ENCODE measurements around the gene SEMA4D.
"Not testable (repeated sequence)": the region's sequence is repeated elsewhere in the genome, so short reads cannot be mapped to it uniquely, and the experiment has no call there.

SEMA4D gene

DNA sequence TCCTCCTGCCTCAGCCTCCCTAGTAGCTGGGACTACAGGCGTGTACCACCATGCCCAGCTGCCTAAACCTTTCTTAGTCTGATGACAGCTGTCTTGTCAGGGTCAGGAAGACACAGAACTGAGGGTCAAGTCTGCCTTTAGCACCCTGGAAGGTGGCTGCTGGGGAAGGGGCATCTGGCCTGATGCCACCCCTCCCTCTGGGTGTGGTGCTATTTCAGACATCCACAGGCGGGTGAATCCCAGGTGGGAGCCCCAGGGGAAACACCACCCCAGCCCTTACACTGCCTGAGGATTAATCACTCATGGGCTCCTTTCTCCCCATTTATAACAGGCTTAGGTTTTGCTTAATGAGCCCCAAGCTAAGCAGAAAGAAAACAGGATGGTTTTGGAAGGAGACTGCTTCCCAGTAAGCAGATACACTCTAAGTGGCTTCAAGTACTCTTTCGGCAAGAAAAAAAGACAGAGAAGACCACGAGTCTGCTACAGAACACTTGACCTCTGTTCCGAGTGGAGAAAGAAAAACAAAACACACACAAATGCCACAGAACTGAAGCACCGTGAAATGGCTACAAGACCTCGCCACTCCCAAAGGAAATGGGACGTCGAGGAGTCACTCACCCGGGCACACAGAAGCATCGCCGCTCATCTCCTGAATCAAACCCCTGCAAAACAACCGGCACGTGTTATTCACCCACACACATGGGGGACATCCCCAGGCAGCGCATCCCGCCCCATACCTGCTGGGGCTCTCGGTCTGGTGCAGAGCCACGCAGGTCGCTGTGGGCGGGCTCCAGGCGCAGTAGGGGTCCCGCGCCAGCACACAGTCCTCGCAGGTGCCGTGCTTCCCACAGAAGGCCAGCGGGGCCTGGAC, 117.2 kb downstream of the SEMA4D start:
- peak; percentile 69 for DNase-seq

DNA sequence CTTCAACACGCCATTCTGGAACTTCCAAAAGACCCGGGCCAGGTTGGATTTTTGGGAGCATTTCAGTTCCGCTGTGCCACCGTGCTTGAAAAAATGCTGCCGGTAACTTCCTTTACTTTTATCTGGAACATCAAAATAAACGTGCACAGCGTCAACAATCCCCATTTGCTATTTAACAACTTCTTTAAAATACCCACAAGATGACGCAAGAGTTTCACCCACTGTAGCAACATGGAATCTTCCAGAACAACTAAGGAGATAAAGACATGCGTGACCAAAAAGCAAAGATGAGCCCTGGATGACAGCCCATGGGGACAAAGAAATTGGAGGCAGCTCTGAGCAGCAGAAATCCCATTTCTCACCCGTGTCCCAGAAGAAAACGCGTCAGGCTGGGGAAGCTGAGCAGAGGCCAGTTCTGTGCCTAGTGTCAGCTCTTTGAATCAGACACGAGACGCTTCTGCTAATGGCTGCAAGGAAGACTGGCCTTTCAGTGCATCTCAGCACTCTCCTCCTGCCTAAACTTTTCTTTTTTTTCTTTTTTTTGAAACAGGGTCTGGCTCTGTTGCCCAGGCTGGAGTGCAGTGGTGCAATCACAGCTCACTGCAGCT, 118.3 kb downstream of the SEMA4D start:
- DNase-seq, result no peak

DNA sequence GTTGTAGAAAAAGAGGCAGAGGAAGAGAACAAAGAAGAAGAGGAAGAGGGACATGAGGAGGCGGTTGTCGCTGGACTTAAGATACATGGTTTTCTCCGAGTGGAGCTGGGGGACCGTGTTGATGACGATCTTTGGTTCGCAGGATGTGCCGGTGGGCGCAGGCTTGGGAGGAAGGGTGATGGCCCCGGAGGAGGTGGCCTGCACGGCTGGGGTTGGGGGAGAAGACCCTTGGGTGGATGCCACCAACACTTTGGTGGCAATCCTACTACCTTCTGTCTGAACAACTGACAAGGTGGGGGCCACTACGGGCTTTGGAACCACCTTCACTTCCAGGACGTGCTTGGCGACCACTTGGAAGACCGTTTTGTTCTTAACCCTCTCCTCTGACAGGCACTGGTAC, 118.9 kb downstream of the SEMA4D start:
- DNase-seq, result no peak

DNA sequence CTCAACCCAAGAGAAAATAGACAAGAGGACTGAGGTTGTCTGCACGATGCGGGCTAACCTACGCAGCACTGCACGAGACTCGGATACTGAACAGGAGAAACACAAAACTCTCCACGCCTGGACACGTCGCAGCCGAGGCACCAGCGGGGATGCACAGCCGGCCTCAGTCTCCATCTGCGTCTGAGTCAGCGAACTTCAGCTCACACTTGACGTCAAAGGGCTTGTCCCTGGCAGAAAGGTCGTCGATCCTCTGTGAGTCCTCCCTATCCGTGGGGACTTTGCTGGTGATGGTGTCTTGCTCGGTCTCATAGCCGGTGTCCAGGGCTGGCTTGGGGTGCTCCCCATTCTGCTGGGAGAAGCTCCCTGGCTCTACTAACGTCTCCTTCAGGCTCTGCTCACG, 119.4 kb downstream of the SEMA4D start:
- DNase-seq, result no peak

DNA sequence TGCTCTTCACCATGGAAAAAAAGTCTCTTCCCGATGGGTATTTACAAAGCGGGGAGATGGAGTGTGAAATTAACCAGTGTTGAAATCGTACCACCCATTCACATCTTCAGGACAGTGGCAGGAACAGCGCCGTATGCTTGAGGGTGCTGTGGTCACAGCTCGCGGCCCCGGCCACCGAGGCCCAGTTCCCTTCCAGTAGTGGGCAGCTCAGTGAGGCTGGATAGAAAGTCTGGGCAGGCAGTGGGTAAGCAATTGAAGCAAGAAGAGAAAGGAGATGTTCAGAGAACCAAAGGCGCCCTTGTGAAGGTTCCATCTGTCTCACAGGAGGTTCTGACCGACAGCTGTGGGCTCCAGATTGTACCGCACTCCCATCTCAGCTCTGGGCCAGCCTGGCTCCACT, 120.5 kb downstream of the SEMA4D start:
- DNase-seq, result no peak

DNA sequence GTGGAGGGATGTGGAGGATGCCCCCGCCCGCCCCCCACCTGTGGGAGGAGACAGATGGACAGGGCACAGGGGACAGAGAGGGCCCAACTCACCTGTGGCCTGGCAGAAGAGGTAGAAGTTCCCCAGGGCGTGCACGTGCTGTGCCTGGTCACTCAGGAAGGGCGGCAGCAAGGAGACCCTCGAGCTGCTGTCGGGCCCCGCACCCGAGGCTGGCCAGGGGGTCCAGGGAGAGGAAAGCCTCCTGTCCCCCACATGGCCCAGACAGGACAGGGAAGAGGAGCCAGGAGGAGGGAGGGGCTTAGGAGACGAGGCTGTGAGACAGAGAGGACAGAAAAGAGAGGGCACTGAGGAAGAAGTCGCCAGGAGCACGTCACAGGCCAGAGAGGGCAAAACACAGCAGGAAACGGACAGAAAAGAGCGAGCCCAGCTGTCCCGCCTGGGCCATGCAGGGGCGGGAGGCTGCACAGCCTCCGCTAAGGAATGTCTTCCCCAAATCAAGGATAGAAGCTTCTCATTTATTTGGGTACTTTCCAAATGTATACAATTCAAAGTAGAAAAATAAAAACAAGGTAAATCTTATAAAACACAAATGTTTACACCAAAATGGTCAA, 121.1 kb downstream of the SEMA4D start:
- no peak for DNase-seq

DNA sequence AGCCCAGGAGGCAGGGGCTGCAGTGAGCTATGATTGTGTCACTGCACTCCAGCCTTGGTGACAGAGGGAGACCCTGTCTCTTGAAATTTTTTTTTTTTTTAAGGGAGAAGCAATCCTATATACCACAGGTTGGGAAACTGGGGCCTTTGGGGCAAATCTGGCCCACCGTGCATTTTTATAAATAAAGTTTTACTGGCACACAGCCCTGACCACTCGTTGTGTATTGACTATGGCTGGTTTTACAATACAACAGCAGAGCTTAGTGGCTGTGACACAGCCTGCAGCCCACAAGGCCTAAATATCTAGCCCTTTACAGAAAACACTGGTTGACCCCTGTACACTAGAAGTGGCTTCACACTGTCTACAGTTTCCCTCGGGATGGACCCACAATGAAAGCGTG, 121.6 kb downstream of the SEMA4D start:
- no peak for DNase-seq

DNA sequence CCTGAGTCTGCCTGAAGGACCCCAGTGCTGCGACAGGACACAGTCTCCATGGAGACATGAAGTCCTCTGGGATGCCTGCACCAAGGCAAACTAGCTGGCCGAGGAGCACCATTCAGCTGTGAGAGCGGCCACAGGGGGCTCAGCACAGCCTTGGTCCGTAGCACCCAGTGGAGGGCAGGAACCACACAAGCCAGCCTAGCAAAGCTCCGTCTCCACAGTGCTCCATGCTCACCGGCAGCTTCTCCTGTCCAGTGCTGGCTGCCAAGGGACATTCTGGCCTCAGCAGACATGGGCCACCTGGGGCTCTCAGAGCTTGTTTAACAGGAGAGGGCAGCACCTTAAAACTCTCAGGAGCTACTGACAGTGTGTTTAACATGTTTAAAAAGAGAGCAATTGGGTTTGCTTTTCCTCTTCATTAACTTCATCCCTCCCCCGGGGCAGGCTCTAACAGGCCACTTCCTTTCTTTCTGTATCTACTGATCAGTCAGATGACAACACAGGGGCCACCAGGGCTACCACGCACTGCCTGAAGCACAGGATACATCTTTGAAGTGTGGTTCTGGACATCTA, 122.6 kb downstream of the SEMA4D start:
- DNase-seq, result no peak

DNA sequence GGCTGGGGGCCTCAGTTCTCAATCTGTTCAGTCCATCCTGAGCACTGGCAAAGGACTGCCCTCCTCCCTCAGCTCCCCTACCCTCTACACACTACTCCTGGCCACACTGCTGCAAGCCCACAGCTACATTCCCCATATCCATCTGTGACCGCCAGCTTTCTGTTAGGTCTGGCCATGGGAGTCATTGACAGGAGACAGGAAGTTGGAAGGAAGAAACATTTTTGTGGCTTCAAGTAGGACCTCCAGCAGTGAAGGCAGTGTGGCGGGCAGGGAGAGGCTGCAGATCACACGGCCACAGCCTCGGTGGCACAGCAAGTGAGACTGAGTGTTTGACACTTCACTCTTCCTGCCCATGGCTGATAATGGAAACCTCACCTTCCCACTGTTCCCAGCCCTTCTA, 123.7 kb downstream of the SEMA4D start:
- DNase-seq, result no peak

DNA sequence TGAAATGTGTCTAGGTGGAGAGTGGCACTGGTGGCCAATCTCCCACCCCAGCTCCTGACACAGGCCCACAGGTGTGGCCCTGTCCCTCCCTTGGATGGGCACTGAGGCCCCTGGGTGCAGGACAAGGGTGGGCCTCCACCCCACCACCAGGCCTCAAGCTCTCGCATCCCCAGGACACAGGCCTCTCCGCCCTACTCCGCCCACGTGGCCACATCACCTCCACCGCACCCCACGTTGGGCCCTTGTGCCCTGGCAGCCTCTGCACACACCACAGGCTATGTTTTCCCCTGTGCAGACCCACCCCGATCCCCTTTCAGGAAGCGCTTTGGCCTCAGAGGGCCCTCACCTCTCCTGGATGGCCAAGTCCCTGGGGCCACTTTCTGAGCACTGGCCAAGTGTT, 124.9 kb downstream of the SEMA4D start:
- DNase-seq, result no peak

DNA sequence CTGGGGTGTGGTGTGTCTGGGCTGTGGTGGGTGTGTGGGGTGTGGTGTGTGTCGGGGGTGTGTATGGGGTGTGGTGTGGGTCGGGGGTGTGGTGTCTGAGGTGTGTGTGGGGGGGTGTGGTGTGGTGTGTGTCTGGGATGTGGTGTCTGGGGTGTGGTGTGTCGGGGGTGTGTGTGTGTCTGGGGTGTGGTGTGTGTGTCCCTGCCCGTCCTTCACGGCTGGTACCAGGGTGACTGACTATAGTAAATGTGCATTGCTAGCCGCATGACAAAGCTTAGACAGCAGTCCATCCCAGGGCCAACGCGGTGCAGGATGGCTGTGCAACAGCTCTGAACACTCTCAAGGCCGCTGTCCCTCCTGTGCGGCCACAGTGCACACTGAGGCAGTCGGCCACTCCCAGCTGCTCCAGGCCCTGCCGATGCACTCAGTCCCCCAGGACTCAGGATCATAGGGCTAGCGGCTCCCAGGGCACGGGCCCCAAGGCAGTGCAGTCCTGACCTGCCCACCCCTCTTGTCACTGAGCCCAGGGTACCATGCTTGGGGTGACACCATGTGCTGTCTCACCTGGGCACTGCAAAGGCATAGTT, 125.6 kb downstream of the SEMA4D start:
- no peak for DNase-seq

DNA sequence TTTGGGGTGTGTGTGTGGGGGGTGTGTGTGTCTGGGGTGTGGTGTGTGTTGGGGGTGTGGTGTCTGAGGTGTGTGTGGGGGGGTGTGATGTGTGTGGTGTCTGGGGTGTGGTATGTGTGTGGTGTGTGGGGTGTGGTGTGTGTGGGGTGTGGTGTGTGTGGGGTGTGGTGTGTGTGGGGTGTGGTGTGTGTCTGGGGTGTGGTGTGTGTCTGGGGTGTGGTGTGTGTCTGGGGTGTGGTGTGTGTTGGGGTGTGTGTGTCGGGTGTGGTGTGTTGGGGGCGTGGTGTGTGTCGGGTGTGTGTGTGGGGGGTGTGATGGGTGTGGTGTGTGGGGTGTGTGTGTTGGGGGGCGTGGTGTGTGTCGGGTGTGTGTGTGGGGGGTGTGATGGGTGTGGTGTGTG, 126.1 kb downstream of the SEMA4D start:
- not testable (repeated sequence) for DNase-seq

DNA sequence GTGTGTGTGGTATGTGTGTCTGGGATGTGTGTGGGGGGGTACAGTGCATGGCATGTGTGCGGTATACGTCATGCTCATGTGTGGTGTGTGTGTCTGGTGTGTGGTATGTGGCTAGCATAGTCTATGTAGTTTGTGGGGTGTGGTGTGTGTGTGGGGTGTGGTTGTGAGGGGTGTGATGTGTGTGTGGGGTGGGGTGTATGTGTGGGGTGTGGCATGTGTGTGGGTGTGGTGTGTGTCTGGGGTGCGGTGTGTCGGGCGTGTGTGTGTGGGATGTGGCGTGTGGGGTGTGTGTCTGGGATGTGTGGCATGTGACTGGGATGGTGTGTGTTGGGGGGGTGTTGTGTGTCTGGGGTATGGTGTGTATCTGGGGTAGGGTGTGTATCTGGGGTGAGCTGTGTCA, 127.3 kb downstream of the SEMA4D start:
- DNase-seq, result no peak

DNA sequence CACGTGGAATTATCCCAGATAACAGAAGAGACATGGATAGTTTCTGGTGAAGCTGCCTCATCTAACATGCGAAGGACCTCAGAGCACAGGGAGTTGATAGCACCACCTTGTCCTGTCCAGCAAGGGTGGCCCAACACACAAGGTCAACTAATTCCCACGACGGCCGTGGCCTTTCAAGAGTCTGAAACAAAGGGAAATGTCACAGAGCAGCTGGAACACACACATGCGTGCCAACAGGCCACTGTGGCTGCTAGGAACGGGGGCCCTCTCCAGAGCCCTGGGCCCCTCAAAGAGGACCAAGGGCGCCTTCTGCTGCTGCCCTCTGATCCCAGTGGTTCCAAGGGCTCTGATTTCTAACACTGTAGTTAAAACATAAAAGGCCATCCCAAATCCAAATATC, 128.9 kb downstream of the SEMA4D start:
- no peak for DNase-seq

DNA sequence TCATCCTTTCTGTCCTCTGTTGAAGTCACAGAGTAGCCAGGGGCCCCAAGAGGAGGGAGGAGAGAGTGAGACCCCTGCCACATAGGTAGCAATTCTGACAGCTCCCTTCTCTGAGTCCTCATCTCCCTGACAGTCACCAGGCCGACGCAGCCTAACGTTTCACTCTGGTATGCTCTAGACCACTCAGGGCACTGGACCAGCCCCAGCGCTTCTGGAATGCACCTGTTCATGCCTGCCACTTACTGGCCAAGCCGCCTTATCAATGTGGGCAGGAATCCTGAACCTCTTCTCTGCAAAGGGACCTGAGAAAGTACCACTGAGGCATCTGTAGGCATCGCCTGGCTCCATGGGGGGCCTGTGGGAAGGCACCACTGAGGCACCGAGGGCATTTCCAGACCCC, 129.4 kb downstream of the SEMA4D start:
- DNase-seq, result no peak

DNA sequence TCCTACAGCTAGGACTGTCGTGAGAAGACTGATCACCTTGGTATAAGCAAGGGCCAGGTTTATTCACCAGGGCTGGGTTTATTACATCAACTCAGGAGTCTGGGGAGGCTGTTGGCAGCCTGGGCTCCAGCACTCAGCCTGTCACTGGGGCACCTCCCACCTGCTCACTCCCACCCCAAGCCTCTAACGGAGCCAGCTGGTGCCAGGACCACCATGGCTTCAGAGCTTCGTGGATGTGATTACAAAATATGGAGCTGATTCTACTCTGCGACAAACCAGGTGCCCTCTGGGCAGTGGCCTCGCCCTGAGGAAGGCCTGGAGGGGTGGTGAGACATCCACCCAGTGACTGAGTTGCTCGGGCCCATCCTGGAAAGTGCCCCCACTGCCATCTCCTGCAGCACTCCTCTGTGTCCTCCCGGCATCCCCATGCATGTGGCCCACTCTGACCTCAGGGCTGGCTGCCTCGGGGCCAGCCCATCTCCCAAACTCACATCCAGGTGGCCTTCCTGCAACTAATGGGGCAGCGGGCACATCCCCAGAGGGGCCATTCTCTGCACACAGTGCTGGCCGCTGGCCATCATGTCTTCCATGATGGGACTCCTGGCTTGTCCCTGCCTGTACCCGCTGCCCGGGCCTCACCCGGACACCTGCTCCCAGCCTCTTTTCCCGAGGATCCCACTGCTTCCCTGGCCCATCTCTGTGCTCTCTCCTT, 130.0 kb downstream of the SEMA4D start:
- no peak for DNase-seq

DNA sequence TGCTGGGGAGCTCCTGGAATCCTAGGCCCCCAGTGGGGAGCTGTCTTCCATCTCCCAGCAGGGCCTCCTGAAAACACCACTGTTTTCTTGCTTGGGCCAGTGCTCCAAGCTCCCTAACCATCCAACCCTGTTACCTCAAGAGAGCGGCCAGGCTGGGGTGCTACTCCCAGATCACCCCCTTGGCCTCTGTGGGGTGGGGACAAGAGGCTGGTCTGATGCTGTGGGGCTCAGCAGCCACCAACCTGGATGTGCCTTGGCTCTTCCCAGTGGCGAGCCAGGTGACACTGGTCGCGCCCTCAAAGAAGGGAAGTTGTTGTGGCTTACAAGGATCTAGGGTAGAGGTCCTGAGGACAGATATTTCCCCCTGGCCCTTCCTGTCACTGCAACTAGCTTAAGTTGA, 130.6 kb downstream of the SEMA4D start:
- DNase-seq, result no peak

DNA sequence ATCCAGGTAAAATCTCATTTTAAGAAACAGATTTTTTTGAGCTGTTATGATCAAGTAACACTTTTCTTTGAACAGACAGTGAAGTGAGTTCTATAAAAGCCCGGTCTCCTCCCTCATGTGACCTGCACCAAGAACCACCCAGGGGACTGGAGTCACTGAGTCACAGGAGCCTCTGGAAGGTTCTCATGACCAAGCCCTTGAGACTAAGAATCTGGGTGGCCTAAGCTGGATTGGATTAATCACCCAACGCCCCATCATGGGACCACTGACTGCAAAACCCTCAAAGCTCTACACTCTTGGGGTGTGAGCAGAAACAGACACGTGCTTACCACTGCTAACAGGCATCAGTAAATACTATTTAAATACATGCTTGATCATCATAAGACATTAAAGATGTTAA, 131.2 kb downstream of the SEMA4D start:
- no peak for DNase-seq

DNA sequence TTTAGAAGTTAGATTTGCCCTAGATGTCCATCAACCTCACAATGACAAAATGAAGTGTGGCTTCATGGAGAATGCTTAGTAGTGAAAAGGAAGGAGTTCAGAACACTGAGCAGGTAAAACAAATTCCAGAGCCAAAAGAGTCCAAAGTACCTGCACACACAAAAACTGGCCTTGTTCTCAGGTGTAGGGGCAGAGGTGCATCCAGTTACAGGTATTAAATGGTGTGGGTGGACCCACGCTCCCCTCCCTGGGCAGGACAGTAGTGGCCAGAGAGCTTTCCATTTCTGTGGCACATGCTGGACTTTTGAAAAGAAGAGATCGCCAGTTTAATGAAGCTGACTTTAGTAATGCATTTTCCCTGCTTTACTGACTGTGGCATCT, 132.4 kb downstream of the SEMA4D start:
- no peak for DNase-seq

DNA sequence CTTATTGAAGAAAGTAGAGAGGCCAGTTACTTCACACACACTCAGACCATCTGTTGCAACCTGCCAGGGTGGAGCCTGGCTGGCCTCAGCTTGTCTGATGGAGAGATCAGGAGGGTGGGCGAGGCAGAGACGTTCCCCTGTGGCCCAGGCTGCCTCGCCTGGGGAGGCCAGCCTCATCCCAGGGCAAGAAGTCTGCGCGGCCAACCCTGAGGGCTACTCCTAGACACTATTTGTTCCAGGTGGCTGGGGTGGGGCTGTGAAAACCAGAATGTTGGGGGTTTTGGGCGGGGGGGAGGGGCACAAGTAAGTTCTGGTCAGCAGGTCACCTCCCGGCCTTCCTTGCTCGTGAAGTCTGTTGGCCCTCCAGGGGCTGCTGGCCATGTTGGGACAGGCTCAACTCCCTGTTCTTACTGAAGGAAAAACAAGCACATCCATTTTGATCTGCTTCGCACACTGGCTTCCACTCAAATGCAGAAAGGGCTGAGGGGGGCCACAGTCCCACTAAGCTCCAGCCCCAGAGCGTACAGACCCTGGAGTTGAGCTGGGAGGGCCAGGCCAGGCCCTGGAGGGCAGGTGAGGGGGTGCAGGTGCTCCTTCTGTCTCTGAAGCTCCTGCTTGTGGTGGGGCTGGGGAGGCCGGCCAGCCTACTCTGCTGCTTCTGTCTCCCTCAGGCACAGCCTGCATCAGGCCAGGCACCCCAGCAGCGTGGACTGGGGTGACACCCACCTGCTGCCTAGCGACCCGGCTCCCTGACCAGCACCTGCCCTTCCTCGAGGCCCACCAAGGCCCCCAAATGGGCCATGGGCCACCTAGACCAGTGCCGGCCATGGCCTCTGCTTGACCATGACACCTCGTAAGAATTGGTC, 133.0 kb downstream of the SEMA4D start:
- DNase-seq, result no peak

DNA sequence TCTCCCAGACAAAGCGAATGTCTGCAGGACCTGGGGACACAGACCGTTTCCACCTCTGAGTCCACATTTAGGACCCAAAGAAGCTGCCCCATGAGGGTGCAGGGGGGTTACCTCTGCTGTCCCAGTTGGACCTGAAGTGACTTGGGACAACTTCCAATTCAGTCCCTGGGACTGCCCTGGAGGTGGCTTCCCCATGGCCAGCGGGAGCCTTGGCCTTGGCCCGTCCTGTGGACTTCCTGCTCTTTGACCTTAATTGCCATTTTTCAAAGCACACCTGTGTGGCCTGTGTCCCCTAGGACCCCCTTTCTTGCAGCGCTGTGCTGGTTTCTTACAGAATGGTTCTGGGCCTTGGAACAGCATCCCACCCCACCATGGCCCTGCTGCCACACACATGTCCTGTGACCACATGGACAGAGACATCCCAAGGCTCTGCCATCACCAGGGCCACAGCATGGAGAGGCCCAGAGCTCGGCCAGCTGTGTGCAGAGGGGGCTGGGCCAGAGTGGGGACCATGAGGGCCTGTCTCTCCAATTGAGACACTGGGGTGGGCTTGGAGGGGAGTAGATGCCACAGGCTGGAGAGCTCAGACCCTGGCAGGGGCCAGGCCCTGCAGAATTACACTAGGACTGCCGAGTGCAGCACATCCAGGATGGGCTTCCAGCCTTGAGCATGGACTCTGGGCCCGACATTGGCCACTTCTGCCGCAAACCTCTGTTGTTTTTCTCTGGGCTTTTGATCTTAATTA, 133.8 kb downstream of the SEMA4D start:
- no peak for DNase-seq
